ENCODE results near the gene RNASE11. TPM values are rescaled to one million over a fixed set of nuclear protein-coding genes. Genes with fewer than 3 reads are reported as not detected.

RNASE11 gene
- total and polyA plus RNA-seq, 9 of the 15 experiments (the other 6 are each of a cell fraction or from before 2014, with no cell fraction given) = 0.16 to 0.29 (median 0.22) TPM; not detected in 6

DNA sequence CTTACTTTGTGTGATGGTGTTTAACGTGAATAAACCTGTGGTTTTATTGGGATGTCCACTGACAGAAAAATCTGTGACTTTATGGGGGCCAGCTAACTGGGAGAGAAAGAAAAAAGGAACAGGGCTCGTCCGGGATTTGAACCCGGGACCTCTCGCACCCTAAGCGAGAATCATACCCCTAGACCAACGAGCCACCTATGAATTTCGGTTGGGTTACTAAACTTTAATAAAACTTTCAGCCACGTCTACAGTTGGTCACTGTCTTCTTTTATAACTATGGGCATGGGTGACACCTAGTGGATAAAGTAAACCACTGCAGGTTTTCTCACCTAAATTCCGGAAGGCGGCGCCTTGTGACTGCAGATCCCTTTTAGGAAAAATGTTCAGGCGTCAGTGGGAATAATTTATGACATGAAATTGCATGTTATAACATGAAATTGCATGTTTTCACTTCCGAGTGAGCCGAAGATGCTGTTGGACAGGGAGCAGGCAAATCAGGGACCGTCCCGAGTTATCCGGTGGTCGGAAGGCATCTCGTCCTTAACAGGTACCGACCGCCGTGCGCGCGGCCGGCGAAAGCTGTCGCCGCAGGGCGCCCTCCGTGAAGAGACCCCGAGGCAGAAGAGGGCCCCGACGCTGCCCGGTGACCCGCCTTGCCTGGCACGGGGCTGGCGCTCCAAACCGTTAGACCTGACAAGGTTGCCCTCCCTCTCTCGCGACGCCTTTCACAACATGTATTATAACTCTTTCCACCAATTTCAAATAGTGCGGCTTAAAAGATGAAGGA, 21.6 kb upstream of the RNASE11 start (continued):
- no peak for TF ChIP-seq ZNF140 (CRISPR knock-in tag; IDR thresholded peaks at IDR 0.05)
- no peak for TF ChIP-seq ZNF75A (CRISPR knock-in tag; IDR thresholded peaks at IDR 0.05)
- TF ChIP-seq DPF2 (IDR thresholded peaks at IDR 0.05) = no peak
- TF ChIP-seq SP2 (IDR thresholded peaks at IDR 0.05; ENCODE audit: extremely low read depth, low read depth, low read length, poor library complexity, severe bottlenecking) = no peak
- TF ChIP-seq ZNF586 (CRISPR knock-in tag; conservative IDR thresholded peaks at IDR 0.05) = no peak
- no peak for TF ChIP-seq MAFG (tag; conservative IDR thresholded peaks at IDR 0.05)
- TF ChIP-seq RAD51 (IDR thresholded peaks at IDR 0.05; ENCODE audit: borderline replicate concordance, low read depth) = no peak
- no peak for TF ChIP-seq TRIM24 (IDR thresholded peaks at IDR 0.05)
- TF ChIP-seq, protein P1, sequence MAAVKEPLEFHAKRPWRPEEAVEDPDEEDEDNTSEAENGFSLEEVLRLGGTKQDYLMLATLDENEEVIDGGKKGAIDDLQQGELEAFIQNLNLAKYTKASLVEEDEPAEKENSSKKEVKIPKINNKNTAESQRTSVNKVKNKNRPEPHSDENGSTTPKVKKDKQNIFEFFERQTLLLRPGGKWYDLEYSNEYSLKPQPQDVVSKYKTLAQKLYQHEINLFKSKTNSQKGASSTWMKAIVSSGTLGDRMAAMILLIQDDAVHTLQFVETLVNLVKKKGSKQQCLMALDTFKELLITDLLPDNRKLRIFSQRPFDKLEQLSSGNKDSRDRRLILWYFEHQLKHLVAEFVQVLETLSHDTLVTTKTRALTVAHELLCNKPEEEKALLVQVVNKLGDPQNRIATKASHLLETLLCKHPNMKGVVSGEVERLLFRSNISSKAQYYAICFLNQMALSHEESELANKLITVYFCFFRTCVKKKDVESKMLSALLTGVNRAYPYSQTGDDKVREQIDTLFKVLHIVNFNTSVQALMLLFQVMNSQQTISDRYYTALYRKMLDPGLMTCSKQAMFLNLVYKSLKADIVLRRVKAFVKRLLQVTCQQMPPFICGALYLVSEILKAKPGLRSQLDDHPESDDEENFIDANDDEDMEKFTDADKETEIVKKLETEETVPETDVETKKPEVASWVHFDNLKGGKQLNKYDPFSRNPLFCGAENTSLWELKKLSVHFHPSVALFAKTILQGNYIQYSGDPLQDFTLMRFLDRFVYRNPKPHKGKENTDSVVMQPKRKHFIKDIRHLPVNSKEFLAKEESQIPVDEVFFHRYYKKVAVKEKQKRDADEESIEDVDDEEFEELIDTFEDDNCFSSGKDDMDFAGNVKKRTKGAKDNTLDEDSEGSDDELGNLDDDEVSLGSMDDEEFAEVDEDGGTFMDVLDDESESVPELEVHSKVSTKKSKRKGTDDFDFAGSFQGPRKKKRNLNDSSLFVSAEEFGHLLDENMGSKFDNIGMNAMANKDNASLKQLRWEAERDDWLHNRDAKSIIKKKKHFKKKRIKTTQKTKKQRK (IDR thresholded peaks at IDR 0.05; ENCODE audit: borderline replicate concordance, low read depth, low read length) = no peak
- TF ChIP-seq HMGN3 (IDR thresholded peaks at IDR 0.05; ENCODE audit: borderline replicate concordance, extremely low read depth, insufficient read length, low read depth, low read length) = no peak
- TF ChIP-seq, protein P2, sequence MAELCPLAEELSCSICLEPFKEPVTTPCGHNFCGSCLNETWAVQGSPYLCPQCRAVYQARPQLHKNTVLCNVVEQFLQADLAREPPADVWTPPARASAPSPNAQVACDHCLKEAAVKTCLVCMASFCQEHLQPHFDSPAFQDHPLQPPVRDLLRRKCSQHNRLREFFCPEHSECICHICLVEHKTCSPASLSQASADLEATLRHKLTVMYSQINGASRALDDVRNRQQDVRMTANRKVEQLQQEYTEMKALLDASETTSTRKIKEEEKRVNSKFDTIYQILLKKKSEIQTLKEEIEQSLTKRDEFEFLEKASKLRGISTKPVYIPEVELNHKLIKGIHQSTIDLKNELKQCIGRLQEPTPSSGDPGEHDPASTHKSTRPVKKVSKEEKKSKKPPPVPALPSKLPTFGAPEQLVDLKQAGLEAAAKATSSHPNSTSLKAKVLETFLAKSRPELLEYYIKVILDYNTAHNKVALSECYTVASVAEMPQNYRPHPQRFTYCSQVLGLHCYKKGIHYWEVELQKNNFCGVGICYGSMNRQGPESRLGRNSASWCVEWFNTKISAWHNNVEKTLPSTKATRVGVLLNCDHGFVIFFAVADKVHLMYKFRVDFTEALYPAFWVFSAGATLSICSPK (IDR thresholded peaks at IDR 0.05; ENCODE audit: borderline replicate concordance) = no peak
- TF ChIP-seq POLR2AphosphoS5 (IDR thresholded peaks at IDR 0.05; ENCODE audit: control insufficient read depth, insufficient read depth, low read depth, low read length) = no peak
- no peak for TF ChIP-seq IFI16 (CRISPR knock-in tag; IDR thresholded peaks at IDR 0.05)
- no peak for TF ChIP-seq KDM1A (IDR thresholded peaks at IDR 0.05)
- TF ChIP-seq RNF2 (IDR thresholded peaks at IDR 0.05) = no peak
- peak; percentile 51; the same call in 1 of the 2 replicates for TF ChIP-seq NFIC (IDR thresholded peaks at IDR 0.05)
- TF ChIP-seq, protein P3, sequence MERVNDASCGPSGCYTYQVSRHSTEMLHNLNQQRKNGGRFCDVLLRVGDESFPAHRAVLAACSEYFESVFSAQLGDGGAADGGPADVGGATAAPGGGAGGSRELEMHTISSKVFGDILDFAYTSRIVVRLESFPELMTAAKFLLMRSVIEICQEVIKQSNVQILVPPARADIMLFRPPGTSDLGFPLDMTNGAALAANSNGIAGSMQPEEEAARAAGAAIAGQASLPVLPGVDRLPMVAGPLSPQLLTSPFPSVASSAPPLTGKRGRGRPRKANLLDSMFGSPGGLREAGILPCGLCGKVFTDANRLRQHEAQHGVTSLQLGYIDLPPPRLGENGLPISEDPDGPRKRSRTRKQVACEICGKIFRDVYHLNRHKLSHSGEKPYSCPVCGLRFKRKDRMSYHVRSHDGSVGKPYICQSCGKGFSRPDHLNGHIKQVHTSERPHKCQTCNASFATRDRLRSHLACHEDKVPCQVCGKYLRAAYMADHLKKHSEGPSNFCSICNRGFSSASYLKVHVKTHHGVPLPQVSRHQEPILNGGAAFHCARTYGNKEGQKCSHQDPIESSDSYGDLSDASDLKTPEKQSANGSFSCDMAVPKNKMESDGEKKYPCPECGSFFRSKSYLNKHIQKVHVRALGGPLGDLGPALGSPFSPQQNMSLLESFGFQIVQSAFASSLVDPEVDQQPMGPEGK (CRISPR knock-in tag; IDR thresholded peaks at IDR 0.05; ENCODE audit: borderline replicate concordance) = no peak
- no peak for TF ChIP-seq CHCHD3 (CRISPR knock-in tag; IDR thresholded peaks at IDR 0.05)
- TF ChIP-seq C11orf30 (IDR thresholded peaks at IDR 0.05; ENCODE audit: low read depth) = no peak
- TF ChIP-seq HDAC1 (IDR thresholded peaks at IDR 0.05) = 0 out of 4 replicates have a peak, but pooled peaks of 1 of the 2 experiments have one; percentile 43

All from K562 (cell line).